GM12892 (cell line): ENCODE data around the gene MMP14.

Experiments used
- POLR2A ChIP-seq: IDR thresholded peaks from 2 replicates; pipeline ENCODE4 v1.6.1; 2011; ENCODE audit warnings: low read depth, low read length, control low read depth
- POLR2AphosphoS5 ChIP-seq: IDR thresholded peaks from 2 replicates; pipeline ENCODE4 v1.6.1; 2011; ENCODE audit warnings: low read depth, low read length, control low read depth

- no peak for TF ChIP-seq POLR2A
- no peak for TF ChIP-seq POLR2AphosphoS5
These were observed 37.9 kb upstream of the MMP14 start for GRCh38 chr14:22798528-22798927.
